IPS-20b (cell line): ENCODE measurements around the gene TLE2.
"Not testable (repeated sequence)": the region's sequence is repeated elsewhere in the genome, so short reads cannot be mapped to it uniquely, and the experiment has no call there.

Source experiments
- H3K27ac ChIP-seq: one replicate; pipeline ENCODE4 v1.5.1; 2013; ENCODE audit warnings: low read length
- H3K27me3 ChIP-seq: 2 replicates; pipeline ENCODE4 v1.6.1; 2013; ENCODE audit warnings: mild to moderate bottlenecking, low read length, inconsistent platforms; ENCODE audit not compliant: insufficient read depth
- H3K36me3 ChIP-seq: 2 replicates; pipeline ENCODE4 v1.6.1; 2013; ENCODE audit warnings: low read depth, mild to moderate bottlenecking, inconsistent platforms, low read length, moderate library complexity; ENCODE audit not compliant: insufficient read depth
- H3K4me1 ChIP-seq: 2 replicates; pipeline ENCODE4 v1.6.1; 2013; ENCODE audit warnings: mild to moderate bottlenecking, control low read depth, inconsistent platforms, low read length, moderate library complexity; ENCODE audit not compliant: insufficient read depth
- H3K4me3 ChIP-seq: 2 replicates; pipeline ENCODE4 v1.5.1; 2013; ENCODE audit warnings: mild to moderate bottlenecking, low read length, inconsistent platforms
- H3K9ac ChIP-seq: 2 replicates; pipeline ENCODE4 v1.6.1; 2013; ENCODE audit warnings: low read depth, mild to moderate bottlenecking, inconsistent platforms, low read length, moderate library complexity
- H3K9me3 ChIP-seq: 2 replicates; pipeline ENCODE4 v1.6.1; 2013; ENCODE audit warnings: mild to moderate bottlenecking, low read depth, low read length, inconsistent platforms; ENCODE audit not compliant: insufficient read depth

The TLE2 gene

DNA sequence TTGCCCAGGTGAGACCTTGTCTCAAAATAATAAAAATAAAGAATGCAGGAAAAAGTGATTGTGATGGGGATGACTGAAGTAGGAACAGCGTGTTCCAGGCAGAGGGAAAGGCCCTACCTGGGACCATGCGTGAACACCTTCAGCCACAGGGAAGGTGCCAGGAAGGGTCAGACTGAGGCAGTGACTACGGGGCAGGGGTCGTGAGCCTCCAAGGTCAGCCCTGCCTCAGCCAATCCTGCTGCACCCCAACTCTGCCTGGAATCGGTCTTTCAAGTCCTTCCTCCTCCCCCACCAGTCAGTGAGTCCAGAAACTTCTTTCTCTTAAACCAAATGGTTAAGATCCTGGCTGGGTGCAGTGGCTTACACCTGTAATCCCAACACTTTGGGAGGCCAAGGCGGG lies 16.1 kb upstream of the TLE2 start:
- Histone ChIP-seq H3K4me1 (peaks cover 5% of the 10 kb centered on the region; the same call in 1 of the 2 replicates), H3K9me3 (no peaks in the 10 kb centered on the region), H3K9ac (no peak overlapping the region), H3K4me3 (no peak overlapping the region), H3K27me3 (peaks cover 67% of the 10 kb centered on the region), H3K36me3 (no peaks in the 10 kb centered on the region), H3K27ac (no peak overlapping the region)

DNA sequence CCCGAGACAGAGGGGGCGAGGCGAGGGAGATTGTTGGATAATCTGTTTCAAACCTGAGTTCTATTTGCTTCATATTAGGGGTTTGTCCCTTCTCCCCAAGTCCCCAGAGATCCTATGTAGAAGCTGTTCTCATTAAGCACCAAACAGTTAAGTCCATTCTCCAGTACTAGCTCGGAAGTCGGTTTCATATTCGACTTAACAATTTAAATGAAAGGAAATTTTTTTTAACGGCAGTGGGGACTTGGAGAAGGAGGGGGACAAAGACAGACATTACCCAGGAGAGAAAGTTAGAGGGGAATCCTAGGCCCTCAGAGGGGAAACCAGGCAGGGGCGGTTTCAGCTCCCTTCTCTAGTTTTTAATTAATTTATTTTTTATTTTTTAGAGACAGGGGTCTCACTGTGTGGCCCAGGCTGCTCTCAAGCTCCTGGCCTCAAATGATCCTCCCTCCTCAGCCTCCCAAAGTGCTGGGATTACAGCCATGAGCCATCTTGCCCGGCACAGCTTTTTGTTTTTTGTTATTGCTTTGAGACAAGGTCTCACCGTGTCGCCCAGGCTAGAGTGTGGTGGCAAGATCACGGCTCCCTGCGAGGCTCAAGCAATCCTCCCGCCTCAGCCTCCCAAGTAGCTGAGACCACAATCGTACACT lies 13.7 kb upstream of the TLE2 start:
- Histone ChIP-seq H3K27me3 (peaks cover 71% of the 10 kb centered on the region), H3K36me3 (no peaks in the 10 kb centered on the region), H3K9ac (no peak overlapping the region), H3K4me3 (peak overlapping the region; percentile 54), H3K9me3 (no peaks in the 10 kb centered on the region), H3K4me1 (peaks cover 5% of the 10 kb centered on the region; the same call in 1 of the 2 replicates), H3K27ac (no peak overlapping the region)

DNA sequence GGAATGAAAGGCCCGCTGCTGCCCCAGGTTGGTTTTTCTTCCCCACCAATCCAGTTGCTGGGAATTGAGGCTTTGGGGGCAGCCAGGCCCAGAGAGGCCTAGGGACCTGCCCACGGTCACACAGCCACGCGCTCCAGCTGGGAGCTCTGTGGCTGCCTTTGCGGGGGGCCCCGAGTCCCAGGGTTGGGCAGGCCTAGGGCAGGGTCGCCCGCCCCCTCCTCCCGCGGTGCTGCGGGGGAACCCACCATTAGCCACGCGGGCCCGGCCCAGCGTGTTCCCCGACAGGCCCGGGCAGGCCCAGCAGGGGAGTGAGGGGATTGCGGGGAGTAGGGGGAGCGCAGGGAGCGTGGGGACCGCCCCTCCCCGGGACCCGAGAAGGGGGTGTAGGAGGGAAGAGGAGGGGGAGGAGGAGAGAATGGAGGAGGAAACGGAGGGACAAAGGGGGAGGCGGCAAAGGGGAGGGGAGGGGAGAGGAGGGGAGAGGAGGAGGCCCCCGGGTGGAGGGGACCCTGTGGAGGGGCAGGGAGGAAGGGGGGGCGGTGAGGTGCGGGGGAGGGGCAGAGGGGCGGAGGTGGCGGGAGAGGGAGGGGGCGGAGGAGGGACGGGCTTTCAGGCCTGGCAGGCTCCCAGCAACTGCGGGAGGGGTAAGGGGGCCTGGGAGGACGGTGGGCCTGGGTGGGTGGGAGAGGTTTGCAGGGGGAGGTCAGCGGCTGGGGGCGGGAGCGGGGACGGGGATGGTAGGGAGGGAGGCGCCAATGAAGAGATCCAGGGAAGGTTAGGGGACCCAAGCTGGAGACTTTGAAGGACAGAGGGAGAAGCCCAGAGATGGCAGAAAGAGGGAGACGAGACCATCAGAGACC lies 12.9 kb upstream of the TLE2 start:
- H3K9ac ChIP-seq = no peak overlapping the region
- no peak overlapping the region for H3K27ac ChIP-seq
- peaks cover 76% of the 10 kb centered on the region for H3K27me3 ChIP-seq
- peaks cover 5% of the 10 kb centered on the region; the same call in 1 of the 2 replicates for H3K4me1 ChIP-seq
- no peaks in the 10 kb centered on the region for H3K9me3 ChIP-seq
- H3K36me3 ChIP-seq = no peaks in the 10 kb centered on the region
- peak overlapping the region; percentile 54 for H3K4me3 ChIP-seq

DNA sequence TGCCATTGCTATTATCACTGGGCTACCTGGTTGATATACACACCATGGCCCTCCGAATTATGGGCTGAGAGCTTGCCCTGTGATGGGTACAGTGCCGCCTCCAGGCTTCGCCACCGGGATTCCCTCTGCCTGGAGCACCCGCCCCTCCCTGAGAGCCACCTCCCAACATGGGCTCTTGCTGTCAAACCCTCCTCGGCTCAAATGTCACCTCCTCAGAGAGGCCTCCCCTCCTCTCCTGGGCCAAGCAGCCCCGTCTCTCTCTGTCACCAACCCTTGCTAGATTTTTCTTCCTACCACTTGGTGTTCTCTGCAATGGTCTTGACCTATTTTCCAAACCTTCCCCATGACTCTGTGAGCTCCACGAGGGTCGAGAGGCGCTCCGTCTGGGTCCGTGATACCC lies 12.2 kb upstream of the TLE2 start:
- Histone ChIP-seq H3K27me3 (peaks cover 77% of the 10 kb centered on the region), H3K4me1 (peaks cover 5% of the 10 kb centered on the region; the same call in 1 of the 2 replicates), H3K27ac (no peak overlapping the region), H3K4me3 (peak overlapping the region; percentile 49; the same call in 1 of the 2 replicates), H3K9ac (no peak overlapping the region), H3K36me3 (no peaks in the 10 kb centered on the region), H3K9me3 (no peaks in the 10 kb centered on the region)

DNA sequence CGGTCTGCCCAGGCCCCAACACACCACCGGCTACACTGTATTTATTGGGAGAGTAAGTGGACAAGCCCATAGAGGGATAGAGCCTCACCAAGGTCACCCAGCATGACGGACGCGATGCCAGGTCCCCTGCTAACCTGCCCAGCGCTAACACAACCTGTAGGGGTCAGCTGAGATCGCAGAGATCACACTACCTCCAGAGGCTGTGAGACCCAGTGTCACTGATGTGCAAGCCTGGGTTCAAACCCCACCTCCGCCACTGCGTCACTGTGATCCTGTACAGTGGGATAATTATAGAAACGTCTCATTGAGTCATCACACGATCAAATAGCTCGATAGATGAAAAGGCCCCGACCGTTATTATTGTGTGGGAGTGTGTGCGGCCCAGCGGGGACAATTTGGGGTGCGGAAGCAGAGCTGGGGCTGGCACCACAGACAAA lies 10.6 kb upstream of the TLE2 start:
- Histone ChIP-seq H3K4me1 (peaks cover under 1% of the 10 kb centered on the region), H3K9me3 (no peaks in the 10 kb centered on the region), H3K27me3 (peaks cover 67% of the 10 kb centered on the region), H3K36me3 (no peaks in the 10 kb centered on the region), H3K4me3 (no peak overlapping the region), H3K9ac (no peak overlapping the region), H3K27ac (no peak overlapping the region)

DNA sequence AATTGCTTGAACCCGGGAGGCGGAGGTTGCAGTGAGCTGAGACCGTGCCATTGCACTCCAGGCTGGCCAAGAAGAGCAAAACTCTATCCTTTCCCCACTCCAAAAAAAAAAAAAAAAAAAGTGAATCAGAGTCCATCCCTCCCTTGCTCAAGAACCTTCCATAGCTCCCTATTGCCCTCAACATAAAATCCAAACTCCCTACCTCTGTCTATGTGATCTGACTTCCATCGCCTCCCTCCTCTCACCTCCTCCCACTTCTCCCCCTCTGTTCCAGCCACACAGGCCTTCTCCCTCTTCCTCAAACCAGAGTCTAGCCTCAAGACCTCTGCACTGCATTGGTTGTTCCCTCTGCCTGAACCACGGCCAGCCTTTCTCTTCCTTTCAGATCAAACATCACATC lies 10.0 kb upstream of the TLE2 start:
- Histone ChIP-seq H3K27me3 (peaks cover 67% of the 10 kb centered on the region), H3K4me3 (no peak overlapping the region), H3K4me1 (peaks cover 5% of the 10 kb centered on the region), H3K36me3 (no peaks in the 10 kb centered on the region), H3K27ac (no peak overlapping the region), H3K9me3 (no peaks in the 10 kb centered on the region), H3K9ac (no peak overlapping the region)

DNA sequence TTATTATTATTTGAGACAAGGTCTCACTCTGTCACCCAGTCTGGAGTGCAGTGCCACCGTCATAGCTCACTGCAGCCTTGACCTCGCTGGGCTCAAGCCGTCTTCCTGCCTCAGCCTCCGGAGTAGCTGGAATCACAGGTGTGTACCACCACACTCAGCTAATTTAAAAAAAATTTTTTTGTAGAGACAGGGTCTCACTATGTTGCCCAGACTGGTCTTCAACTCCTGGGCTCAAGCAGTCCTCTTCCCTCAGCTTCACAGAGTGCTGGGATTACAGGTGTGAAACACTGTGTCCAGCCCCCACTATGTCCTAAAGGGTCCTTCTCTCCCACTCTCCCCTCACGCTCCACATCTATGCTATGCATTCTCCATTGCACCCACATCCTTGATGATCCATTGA lies 9.1 kb upstream of the TLE2 start:
- Histone ChIP-seq H3K27ac (no peak overlapping the region), H3K36me3 (no peaks in the 10 kb centered on the region), H3K27me3 (peaks cover 72% of the 10 kb centered on the region), H3K4me1 (peaks cover 5% of the 10 kb centered on the region), H3K9me3 (no peaks in the 10 kb centered on the region), H3K4me3 (no peak overlapping the region), H3K9ac (no peak overlapping the region)

DNA sequence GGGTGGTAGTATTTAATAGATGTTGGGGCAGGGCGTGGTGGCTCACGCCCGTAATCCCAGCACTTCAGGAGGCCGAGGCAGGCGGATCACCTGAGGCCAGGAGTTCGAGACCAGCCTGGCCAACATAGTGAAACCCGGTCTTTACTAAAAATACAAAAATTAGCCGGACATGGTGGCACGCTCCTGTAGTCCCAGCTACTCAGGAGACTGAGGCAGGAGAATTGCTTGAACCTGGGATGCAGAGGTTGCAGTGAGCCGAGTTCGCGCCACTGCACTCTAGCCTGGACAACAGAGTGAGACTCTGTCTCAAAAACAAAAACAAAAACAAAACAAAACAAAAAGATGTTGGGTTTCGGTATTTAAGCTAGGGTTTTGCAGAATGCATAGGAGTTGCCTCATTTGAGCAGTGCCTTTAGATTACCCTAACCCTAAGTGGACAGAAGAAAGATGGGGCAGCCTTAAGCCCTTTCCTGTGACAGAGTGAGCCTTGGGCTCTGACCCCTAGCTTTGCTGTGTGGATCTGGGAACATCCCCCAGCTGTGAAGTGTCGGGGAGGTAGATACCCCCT lies 8.0 kb upstream of the TLE2 start:
- H3K9me3 ChIP-seq, H3K4me1 ChIP-seq, H3K36me3 ChIP-seq, H3K27ac ChIP-seq, H3K9ac ChIP-seq: not testable (repeated sequence)
- peak overlapping the region; percentile 70; the same call in 1 of the 2 replicates for H3K4me3 ChIP-seq
- H3K27me3 ChIP-seq = peaks cover 75% of the 10 kb centered on the region

DNA sequence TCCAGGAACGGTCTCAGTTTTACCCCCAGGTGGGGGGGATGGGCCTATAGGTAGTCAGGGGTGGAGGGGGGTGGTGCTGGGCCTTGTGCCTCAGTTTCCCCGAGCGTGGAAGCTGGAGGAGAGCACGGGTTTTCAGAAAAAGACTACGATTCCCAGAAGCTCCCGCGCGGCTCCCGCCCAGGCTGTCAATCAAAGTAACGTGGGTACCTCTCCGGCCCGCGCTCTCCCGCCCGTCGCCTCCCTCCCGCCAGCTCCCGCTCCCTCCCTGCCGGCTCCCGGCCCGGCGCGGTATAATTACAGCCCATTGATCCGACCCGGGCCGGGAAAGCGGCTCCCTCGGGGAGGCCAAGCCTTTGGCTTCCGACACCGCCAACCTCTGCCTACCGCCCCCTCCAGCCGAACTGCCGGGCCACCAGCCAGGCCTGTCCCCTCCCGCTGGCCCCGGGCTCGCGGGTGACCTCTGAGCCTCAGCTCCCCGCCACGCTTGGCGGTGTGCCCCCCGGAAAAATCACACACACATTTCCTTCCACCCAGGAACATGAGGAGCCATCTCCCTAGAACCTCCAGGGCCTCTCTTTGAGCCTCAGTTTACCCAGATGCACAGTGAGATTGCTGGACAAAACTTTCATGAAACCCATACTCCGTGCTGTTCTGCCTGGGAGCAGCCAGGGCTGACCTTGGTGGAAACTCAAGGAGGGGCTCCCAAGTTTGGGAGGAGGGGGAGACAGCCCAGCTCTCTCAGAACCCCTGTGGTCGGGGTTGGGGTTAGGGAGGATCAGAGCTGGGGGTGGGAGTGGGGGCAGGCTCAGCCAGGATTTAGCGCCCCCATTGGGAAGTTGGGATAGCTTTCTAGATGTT lies 7.3 kb upstream of the TLE2 start:
- peak overlapping the region; percentile 34 for H3K27ac ChIP-seq
- H3K9me3 ChIP-seq = no peaks in the 10 kb centered on the region
- peak overlapping the region; percentile 73; the same call in 1 of the 2 replicates for H3K9ac ChIP-seq
- peak overlapping the region; percentile 82 for H3K4me3 ChIP-seq
- peaks cover 77% of the 10 kb centered on the region for H3K27me3 ChIP-seq
- H3K4me1 ChIP-seq = peaks cover 5% of the 10 kb centered on the region
- no peaks in the 10 kb centered on the region for H3K36me3 ChIP-seq

DNA sequence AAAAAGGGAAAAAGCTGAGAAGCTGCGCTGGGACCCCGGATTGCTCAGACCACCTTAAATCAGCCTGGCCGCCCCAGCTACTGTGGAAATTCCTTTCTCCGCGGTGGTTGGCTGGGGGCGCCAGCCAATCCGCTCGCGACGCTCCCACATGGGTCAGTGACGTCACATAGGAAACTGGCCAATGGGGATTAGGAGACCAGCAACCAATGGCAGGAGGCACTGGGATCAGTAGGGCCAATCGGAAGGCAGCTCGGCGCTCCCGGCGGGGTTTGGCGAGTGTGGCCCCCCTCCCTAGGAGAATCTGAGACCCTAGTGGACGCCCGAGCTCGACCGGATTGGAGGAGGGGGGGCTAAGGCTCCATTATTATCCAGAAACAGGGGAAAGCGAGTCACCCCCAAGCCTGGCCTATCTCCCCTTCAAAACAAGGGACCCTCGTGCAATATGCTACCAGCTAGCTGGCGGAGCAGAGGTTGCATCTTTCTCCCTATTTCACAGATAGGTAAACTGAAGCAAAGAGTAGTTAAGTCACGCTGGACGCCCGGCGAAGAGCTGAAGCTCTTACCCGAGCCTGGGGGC lies 6.5 kb upstream of the TLE2 start:
- Histone ChIP-seq H3K27me3 (peaks cover 80% of the 10 kb centered on the region), H3K27ac (peak overlapping the region; percentile 34), H3K4me1 (peaks cover 5% of the 10 kb centered on the region), H3K9ac (peak overlapping the region; percentile 73; the same call in 1 of the 2 replicates), H3K4me3 (peak overlapping the region; percentile 82), H3K36me3 (no peaks in the 10 kb centered on the region), H3K9me3 (no peaks in the 10 kb centered on the region)
